ENCODE data around the gene TRABD. TPM values are rescaled to one million over a fixed set of nuclear protein-coding genes. Genes with fewer than 3 reads are reported as not detected.

The TRABD gene
- polyA plus RNA-seq, 1 donor (not counting 4 experiments of a cell fraction or from before 2014, with no cell fraction given), result 22.7 TPM

DNA sequence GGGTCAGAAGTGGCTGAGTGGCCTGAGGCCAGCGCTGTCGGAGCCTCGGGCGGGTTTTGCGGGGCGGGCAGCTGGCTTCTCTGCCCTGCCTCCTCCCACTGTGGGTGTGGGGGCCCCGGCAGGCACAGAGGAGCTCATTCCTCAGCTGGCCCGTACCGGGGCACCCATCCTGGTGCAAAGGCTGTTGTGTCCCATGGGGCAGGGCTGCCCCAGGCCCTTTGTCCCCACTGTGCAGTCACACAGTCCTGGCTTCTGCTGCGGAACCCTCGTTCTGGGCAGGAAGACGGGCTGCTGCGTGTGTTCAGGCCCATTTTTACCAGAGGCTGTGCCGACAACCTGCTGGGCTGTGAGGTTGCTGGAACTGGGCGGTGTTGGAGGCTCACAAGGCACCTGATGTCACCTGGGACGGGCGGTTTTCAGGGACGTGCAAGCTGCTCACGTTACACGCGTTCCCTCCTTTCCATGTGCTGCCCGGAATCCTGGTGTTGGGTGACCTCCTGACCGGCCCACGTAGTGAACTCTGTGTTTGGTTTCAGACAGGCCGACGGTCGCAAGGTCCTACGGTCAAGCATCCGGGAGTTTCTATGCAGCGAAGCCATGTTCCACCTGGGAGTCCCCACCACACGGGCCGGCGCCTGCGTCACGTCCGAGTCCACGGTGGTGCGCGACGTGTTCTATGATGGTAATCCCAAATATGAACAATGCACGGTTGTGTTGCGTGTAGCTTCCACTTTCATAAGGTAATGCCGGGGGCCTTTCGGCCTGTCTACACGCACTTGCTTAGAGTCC is 20.3 kb downstream of the TRABD start:
- Histone ChIP-seq H4K20me1 (ENCODE audit: control insufficient read depth, extremely low read depth, insufficient read depth, low read length) (peaks cover 10% of the 10 kb centered on the region), H3K9ac (ENCODE audit: control insufficient read depth, extremely low read depth, insufficient read depth, low read length) (no peak overlapping the region), H3K4me1 (ENCODE audit: control insufficient read depth, extremely low read depth, insufficient read depth, low read length) (peaks cover 6% of the 10 kb centered on the region), H2AFZ (ENCODE audit: control insufficient read depth, low read length) (no peak overlapping the region), H3K36me3 (ENCODE audit: control insufficient read depth in 2 of 2, extremely low read depth in 1 of 2, insufficient read depth in 2 of 2, low read length in 2 of 2) (peaks cover 18 to 25% of the 10 kb centered on the region in 2 experiments), H3K4me2 (ENCODE audit: control insufficient read depth, extremely low read depth, insufficient read depth, low read depth, low read length) (no peak overlapping the region), H3K79me2 (ENCODE audit: control insufficient read depth, insufficient read depth, low read length) (peaks cover 18% of the 10 kb centered on the region), H3K4me3 (ENCODE audit: control insufficient read depth in 2 of 3, extremely low read depth in 1 of 3, insufficient read depth in 2 of 3, low read depth in 1 of 3, low read length in 3 of 3) (no peak overlapping the region), H3K27ac (ENCODE audit: control insufficient read depth, insufficient read depth, low read length) (no peak overlapping the region), H3K27me3 (ENCODE audit: control insufficient read depth, extremely low read depth, insufficient read depth, low read length) (no peaks in the 10 kb centered on the region), H3K9me1 (ENCODE audit: control insufficient read depth, extremely low read depth, insufficient read depth, low read length) (peaks cover 3% of the 10 kb centered on the region), H3K9me3 (ENCODE audit: control insufficient read depth, low read depth, low read length) (no peaks in the 10 kb centered on the region)
- dilution Hi-C loops (cut with MboI; ENCODE audit: extremely low pct_ligation_motif_present, low sequenced_read_pairs), result no loop called here
- FAIRE-seq (no peak), DNase-seq (ENCODE audit: low read depth, low spot score) (no peak)
- TF ChIP-seq EZH2 (IDR thresholded peaks at IDR 0.05; ENCODE audit: low read length), result no peak
- TF ChIP-seq, protein P1, sequence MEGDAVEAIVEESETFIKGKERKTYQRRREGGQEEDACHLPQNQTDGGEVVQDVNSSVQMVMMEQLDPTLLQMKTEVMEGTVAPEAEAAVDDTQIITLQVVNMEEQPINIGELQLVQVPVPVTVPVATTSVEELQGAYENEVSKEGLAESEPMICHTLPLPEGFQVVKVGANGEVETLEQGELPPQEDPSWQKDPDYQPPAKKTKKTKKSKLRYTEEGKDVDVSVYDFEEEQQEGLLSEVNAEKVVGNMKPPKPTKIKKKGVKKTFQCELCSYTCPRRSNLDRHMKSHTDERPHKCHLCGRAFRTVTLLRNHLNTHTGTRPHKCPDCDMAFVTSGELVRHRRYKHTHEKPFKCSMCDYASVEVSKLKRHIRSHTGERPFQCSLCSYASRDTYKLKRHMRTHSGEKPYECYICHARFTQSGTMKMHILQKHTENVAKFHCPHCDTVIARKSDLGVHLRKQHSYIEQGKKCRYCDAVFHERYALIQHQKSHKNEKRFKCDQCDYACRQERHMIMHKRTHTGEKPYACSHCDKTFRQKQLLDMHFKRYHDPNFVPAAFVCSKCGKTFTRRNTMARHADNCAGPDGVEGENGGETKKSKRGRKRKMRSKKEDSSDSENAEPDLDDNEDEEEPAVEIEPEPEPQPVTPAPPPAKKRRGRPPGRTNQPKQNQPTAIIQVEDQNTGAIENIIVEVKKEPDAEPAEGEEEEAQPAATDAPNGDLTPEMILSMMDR (optimal IDR thresholded peaks at IDR 0.05 in 1 of 3, IDR thresholded peaks at IDR 0.05 in 1 of 3, conservative IDR thresholded peaks at IDR 0.05 in 1 of 3; ENCODE audit: extremely low read depth in 1 of 3, insufficient read depth in 2 of 3, low read length in 3 of 3), result no peak

DNA sequence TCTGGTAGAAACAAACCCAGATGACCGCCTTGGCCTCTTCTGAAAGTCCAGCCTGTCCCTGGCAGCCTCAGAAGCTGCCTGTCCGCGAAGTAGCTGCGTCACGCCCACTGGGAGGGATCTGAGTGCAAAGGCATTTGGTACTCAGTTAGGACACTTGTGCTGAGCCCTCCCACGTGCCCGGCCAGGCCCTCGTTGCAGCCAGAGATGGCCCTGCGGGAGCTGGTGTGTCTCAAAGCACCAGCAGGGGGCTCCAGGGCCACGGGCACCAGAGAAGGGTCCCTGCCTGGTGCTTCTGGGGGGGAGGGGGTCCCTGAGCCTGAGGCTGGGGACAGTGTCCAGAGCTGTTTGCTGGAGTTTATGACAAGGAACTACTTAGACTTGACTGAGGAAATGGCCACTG is 20.9 kb downstream of the TRABD start:
- no peaks in the 10 kb centered on the region for H3K9me3 ChIP-seq (ENCODE audit: control insufficient read depth, low read depth, low read length)
- H3K4me1 ChIP-seq (ENCODE audit: control insufficient read depth, extremely low read depth, insufficient read depth, low read length), result peaks cover 11% of the 10 kb centered on the region
- no peak overlapping the region for H3K27ac ChIP-seq (ENCODE audit: control insufficient read depth, insufficient read depth, low read length)
- dilution Hi-C loops (cut with MboI; ENCODE audit: extremely low pct_ligation_motif_present, low sequenced_read_pairs), result no loop called here
- H3K36me3 ChIP-seq (ENCODE audit: control insufficient read depth in 2 of 2, extremely low read depth in 1 of 2, insufficient read depth in 2 of 2, low read length in 2 of 2), result peaks cover 18 to 27% of the 10 kb centered on the region in 2 experiments
- DNase-seq (ENCODE audit: low read depth, low spot score) (no peak), FAIRE-seq (no peak)
- H3K79me2 ChIP-seq (ENCODE audit: control insufficient read depth, insufficient read depth, low read length), result peaks cover 16% of the 10 kb centered on the region
- no peak overlapping the region for H2AFZ ChIP-seq (ENCODE audit: control insufficient read depth, low read length)
- no peak overlapping the region for H3K4me3 ChIP-seq (ENCODE audit: control insufficient read depth in 2 of 3, extremely low read depth in 1 of 3, insufficient read depth in 2 of 3, low read depth in 1 of 3, low read length in 3 of 3)
- no peaks in the 10 kb centered on the region for H3K27me3 ChIP-seq (ENCODE audit: control insufficient read depth, extremely low read depth, insufficient read depth, low read length)
- H3K9me1 ChIP-seq (ENCODE audit: control insufficient read depth, extremely low read depth, insufficient read depth, low read length), result peaks cover 5% of the 10 kb centered on the region
- peaks cover 10% of the 10 kb centered on the region for H4K20me1 ChIP-seq (ENCODE audit: control insufficient read depth, extremely low read depth, insufficient read depth, low read length)
- H3K4me2 ChIP-seq (ENCODE audit: control insufficient read depth, extremely low read depth, insufficient read depth, low read depth, low read length), result no peak overlapping the region
- TF ChIP-seq EZH2 (IDR thresholded peaks at IDR 0.05; ENCODE audit: low read length), result no peak
- TF ChIP-seq, protein P1 (optimal IDR thresholded peaks at IDR 0.05 in 1 of 3, IDR thresholded peaks at IDR 0.05 in 1 of 3, conservative IDR thresholded peaks at IDR 0.05 in 1 of 3; ENCODE audit: extremely low read depth in 1 of 3, insufficient read depth in 2 of 3, low read length in 3 of 3), result peak; percentile 27 to 52 (median 47)
- no peak overlapping the region for H3K9ac ChIP-seq (ENCODE audit: control insufficient read depth, extremely low read depth, insufficient read depth, low read length)

Measured in keratinocyte (primary cell).